Neural cell (in vitro differentiated cells): Measurements from ENCODE around the gene ZAP70.

ENCODE experiments used
- CTCF ChIP-seq: fragments of 450-650 bp; IDR thresholded peaks from 2 replicates; pipeline ENCODE4 v1.5.1; 2014; ENCODE audit warnings: antibody characterized with exemption, mild to moderate bottlenecking, moderate library complexity; ENCODE audit not compliant: poor library complexity, severe bottlenecking
- EZH2 ChIP-seq: fragments of 200-600, 300-800 bp; shearing (Covaris generic), sonication (generic); IDR thresholded peaks from 2 replicates; pipeline ENCODE4 v1.6.1; 2014; ENCODE audit warnings: antibody characterized with exemption, low read length, borderline replicate concordance, mild to moderate bottlenecking; ENCODE audit not compliant: insufficient read depth, poor library complexity, severe bottlenecking
- MXI1 ChIP-seq: fragments of 450-650 bp; conservative IDR thresholded peaks from 2 replicates; pipeline ENCODE4 v1.6.1; 2014; ENCODE audit warnings: antibody characterized with exemption, mild to moderate bottlenecking; ENCODE audit not compliant: poor library complexity, severe bottlenecking
- POLR2AphosphoS5 ChIP-seq: IDR thresholded peaks from 2 replicates; pipeline ENCODE4 v1.6.1; 2012
- RAD21 ChIP-seq: fragments of 450-650 bp; conservative IDR thresholded peaks from 2 replicates; pipeline ENCODE4 v1.6.1; 2014; ENCODE audit warnings: antibody characterized with exemption, mild to moderate bottlenecking, moderate library complexity
- TF ChIP-seq, protein P1 (sequence below): IDR thresholded peaks from 2 replicates; pipeline ENCODE4 v1.6.1; 2012; ENCODE audit warnings: borderline replicate concordance

DNA sequence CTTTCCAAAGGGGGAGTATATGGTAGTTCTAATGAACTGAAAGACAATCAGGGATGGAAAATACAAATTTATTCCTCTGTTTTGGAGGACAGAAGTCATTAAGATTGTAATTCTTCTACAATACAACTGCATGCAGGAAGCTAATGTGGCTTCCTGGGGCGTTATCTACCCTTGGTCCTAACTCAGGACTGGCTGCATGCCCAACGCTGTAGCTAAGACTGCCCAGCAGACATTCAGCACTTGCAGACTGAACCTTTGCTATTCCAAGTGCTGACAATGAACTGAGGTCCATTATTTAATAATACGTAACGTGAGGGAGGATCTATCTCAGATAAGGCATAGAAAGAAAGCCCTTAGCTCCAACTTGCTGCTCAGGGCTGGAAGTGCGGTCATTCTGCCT, 53.2 kb downstream of the ZAP70 start:
- TF ChIP-seq RAD21: no peak
- no peak for TF ChIP-seq CTCF
- TF ChIP-seq, protein P1, sequence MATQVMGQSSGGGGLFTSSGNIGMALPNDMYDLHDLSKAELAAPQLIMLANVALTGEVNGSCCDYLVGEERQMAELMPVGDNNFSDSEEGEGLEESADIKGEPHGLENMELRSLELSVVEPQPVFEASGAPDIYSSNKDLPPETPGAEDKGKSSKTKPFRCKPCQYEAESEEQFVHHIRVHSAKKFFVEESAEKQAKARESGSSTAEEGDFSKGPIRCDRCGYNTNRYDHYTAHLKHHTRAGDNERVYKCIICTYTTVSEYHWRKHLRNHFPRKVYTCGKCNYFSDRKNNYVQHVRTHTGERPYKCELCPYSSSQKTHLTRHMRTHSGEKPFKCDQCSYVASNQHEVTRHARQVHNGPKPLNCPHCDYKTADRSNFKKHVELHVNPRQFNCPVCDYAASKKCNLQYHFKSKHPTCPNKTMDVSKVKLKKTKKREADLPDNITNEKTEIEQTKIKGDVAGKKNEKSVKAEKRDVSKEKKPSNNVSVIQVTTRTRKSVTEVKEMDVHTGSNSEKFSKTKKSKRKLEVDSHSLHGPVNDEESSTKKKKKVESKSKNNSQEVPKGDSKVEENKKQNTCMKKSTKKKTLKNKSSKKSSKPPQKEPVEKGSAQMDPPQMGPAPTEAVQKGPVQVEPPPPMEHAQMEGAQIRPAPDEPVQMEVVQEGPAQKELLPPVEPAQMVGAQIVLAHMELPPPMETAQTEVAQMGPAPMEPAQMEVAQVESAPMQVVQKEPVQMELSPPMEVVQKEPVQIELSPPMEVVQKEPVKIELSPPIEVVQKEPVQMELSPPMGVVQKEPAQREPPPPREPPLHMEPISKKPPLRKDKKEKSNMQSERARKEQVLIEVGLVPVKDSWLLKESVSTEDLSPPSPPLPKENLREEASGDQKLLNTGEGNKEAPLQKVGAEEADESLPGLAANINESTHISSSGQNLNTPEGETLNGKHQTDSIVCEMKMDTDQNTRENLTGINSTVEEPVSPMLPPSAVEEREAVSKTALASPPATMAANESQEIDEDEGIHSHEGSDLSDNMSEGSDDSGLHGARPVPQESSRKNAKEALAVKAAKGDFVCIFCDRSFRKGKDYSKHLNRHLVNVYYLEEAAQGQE: no peak
- TF ChIP-seq POLR2AphosphoS5: no peak
- no peak for TF ChIP-seq EZH2
- TF ChIP-seq MXI1: no peak
